Mucosa of stomach (tissue), 1 donor: ENCODE results near the gene MICAL3.
"Not testable (repeated sequence)": the region's sequence is repeated elsewhere in the genome, so short reads cannot be mapped to it uniquely, and the experiment has no call there.

Experiments
- H3K27me3 ChIP-seq: one replicate; pipeline ENCODE4 v1.7.0; 2013; ENCODE audit warnings: mild to moderate bottlenecking, low read length; ENCODE audit not compliant: control insufficient read depth, insufficient read depth
- H3K36me3 ChIP-seq: one replicate; pipeline ENCODE4 v1.7.0; 2013; ENCODE audit warnings: low read length; ENCODE audit not compliant: control insufficient read depth, insufficient read depth
- H3K4me1 ChIP-seq: one replicate; pipeline ENCODE4 v1.7.0; 2013; ENCODE audit warnings: mild to moderate bottlenecking, low read length; ENCODE audit not compliant: control insufficient read depth, insufficient read depth
- H3K4me3 ChIP-seq: one replicate; pipeline ENCODE4 v1.7.0; 2013; ENCODE audit warnings: low read length
- H3K9ac ChIP-seq: one replicate; pipeline ENCODE4 v1.7.0; 2013; ENCODE audit warnings: mild to moderate bottlenecking, low read length, moderate library complexity
- H3K9me3 ChIP-seq: one replicate; pipeline ENCODE4 v1.7.0; 2013; ENCODE audit warnings: mild to moderate bottlenecking, low read length, moderate library complexity; ENCODE audit not compliant: control insufficient read depth
- donor health status: Pancreatic carcinoma.

MICAL3 gene

GRCh38 chr22:18022876-18023275 lies 1.5 kb downstream of the MICAL3 start:
- H3K36me3 ChIP-seq: no peaks in the 10 kb centered on the region
- no peak overlapping the region for H3K4me3 ChIP-seq
- no peaks in the 10 kb centered on the region for H3K9me3 ChIP-seq
- peaks cover 12% of the 10 kb centered on the region for H3K27me3 ChIP-seq
- peaks cover 14% of the 10 kb centered on the region for H3K4me1 ChIP-seq
- peak overlapping the region; percentile 68 for H3K9ac ChIP-seq

- peaks cover 12% of the 10 kb centered on the region for H3K27me3 ChIP-seq
- no peaks in the 10 kb centered on the region for H3K9me3 ChIP-seq
- no peaks in the 10 kb centered on the region for H3K36me3 ChIP-seq
- H3K4me3 ChIP-seq: no peak overlapping the region
- H3K9ac ChIP-seq: no peak overlapping the region
- peaks cover 14% of the 10 kb centered on the region for H3K4me1 ChIP-seq
These were observed 2.9 kb downstream of the MICAL3 start for GRCh38 chr22:18021431-18021830.

GRCh38 chr22:18020743-18021142 lies 3.6 kb downstream of the MICAL3 start:
- H3K4me1 ChIP-seq: peaks cover 14% of the 10 kb centered on the region
- H3K27me3 ChIP-seq: peaks cover 12% of the 10 kb centered on the region
- not testable (repeated sequence) for H3K9ac ChIP-seq, H3K36me3 ChIP-seq, H3K9me3 ChIP-seq, H3K4me3 ChIP-seq

DNA sequence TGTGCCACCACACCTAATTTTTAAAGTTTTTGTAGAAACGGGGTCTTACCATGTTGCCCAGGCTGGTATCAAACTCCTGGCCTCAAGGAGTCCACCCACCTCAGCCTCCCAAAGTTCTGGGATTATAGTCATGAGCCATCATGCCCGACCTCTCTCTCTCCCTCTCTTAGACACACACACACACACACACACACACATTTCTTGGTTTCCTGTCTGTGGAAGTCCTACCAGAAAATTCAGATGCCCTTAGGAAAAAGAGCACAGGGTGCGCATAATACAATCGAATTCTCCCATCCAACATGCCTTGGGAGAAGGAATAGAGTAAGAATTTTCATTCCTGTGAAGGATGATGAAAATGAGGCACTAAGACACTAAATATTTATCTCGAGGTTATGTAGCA lies 10.4 kb downstream of the MICAL3 start:
- H3K4me3 ChIP-seq: no peak overlapping the region
- no peaks in the 10 kb centered on the region for H3K27me3 ChIP-seq
- H3K4me1 ChIP-seq: no peaks in the 10 kb centered on the region
- no peak overlapping the region for H3K9ac ChIP-seq
- H3K36me3 ChIP-seq: no peaks in the 10 kb centered on the region
- no peaks in the 10 kb centered on the region for H3K9me3 ChIP-seq

DNA sequence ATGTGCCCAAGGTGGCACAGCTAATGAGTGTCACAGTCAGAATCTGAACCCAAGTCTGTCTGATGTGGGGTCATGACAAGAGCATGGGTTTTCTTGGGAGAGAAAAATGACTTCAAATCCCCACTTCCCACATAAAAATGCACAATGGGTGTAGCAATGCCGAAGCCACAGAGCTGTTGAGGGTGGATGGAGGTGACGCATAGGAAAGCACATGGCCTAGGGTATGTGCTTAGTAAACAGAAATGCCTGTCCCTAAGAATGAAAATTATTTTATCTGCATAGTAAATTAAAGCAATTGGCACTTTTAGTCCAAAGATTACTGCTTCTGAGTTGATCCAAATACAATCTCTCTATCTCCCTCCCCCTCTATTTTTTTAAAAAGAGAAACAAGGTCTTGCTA lies 10.9 kb downstream of the MICAL3 start:
- no peaks in the 10 kb centered on the region for H3K36me3 ChIP-seq
- H3K4me1 ChIP-seq: no peaks in the 10 kb centered on the region
- no peaks in the 10 kb centered on the region for H3K27me3 ChIP-seq
- no peaks in the 10 kb centered on the region for H3K9me3 ChIP-seq
- H3K4me3 ChIP-seq: no peak overlapping the region
- H3K9ac ChIP-seq: no peak overlapping the region

- H3K4me1 ChIP-seq: no peaks in the 10 kb centered on the region
- H3K9ac ChIP-seq: no peak overlapping the region
- no peaks in the 10 kb centered on the region for H3K27me3 ChIP-seq
- no peaks in the 10 kb centered on the region for H3K36me3 ChIP-seq
- no peaks in the 10 kb centered on the region for H3K9me3 ChIP-seq
- H3K4me3 ChIP-seq: no peak overlapping the region
These were observed 11.8 kb downstream of the MICAL3 start for GRCh38 chr22:18012531-18012930.

GRCh38 chr22:18010266-18010665 lies 14.1 kb downstream of the MICAL3 start:
- H3K9me3 ChIP-seq: no peaks in the 10 kb centered on the region
- no peaks in the 10 kb centered on the region for H3K36me3 ChIP-seq
- H3K9ac ChIP-seq: no peak overlapping the region
- H3K4me3 ChIP-seq: no peak overlapping the region
- H3K27me3 ChIP-seq: no peaks in the 10 kb centered on the region
- no peaks in the 10 kb centered on the region for H3K4me1 ChIP-seq

GRCh38 chr22:18008136-18008535 lies 16.2 kb downstream of the MICAL3 start:
- Histone ChIP-seq H3K4me3 (no peak overlapping the region), H3K9me3 (no peaks in the 10 kb centered on the region), H3K36me3 (no peaks in the 10 kb centered on the region)

DNA sequence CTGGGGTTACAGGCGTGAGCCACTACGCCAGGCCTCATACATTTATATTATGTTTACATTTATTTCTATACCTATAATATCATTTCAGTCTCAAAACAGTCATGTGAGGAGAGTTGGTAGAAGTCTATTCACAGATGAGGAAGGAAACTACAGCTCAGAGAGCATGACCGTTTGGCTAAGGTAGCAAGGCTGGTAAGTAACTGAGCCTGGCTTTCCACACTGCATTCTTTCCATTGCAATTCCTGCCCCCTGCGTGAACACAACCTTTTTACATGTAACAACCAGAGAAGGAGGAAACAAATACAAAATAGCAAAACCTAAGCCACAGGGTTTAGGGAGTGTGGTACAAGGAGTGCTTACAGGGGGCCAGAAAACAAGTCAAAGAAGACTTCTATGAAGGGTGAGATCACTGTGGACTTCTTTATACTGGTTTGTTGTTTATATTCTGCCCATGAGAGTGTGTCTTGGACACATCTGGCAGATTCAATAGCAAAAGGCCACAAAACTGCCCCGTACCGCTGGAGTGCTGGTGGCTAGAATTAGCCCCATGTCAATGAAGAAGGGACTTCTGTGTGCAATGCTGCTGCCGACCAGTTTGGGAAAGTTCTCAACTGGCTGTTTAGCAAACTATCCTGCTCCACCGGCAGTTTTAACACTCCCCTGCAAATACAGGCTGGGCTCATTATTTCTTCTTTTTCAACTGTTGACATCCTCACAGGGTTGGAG lies 19.0 kb downstream of the MICAL3 start:
- Histone ChIP-seq H3K36me3 (no peaks in the 10 kb centered on the region), H3K4me3 (no peak overlapping the region), H3K9ac (no peak overlapping the region), H3K9me3 (no peaks in the 10 kb centered on the region), H3K27me3 (no peaks in the 10 kb centered on the region), H3K4me1 (peaks cover under 1% of the 10 kb centered on the region)

More at GRCh38 chr22:18008136-18008535, 16.2 kb downstream of the MICAL3 start:
- no peaks in the 10 kb centered on the region for H3K4me1 ChIP-seq
- no peak overlapping the region for H3K9ac ChIP-seq
- H3K27me3 ChIP-seq: no peaks in the 10 kb centered on the region

DNA sequence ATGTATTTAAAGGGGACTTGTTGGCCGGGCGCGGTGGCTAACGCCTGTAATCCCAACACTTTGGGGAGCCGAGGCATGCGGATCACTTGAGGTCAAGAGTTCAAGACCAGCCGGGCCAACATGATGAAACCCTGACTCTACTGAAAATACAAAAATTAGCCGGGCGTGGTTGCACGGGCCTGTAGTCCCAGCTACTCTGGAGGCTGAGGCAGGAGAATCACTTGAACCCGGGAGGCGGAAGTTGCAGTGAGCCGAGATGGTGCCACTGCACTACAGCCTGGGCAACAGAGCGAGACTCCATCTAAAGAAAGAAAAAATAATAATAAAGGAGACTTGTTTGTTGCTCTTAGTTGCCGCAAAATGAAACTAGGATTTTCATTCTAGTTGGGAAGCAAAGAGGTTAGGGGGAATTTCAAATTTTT lies 22.5 kb downstream of the MICAL3 start:
- not testable (repeated sequence) for H3K27me3 ChIP-seq, H3K36me3 ChIP-seq, H3K9me3 ChIP-seq, H3K9ac ChIP-seq
- Histone ChIP-seq H3K4me3 (peak overlapping the region; percentile 72), H3K4me1 (peaks cover 12% of the 10 kb centered on the region)

DNA sequence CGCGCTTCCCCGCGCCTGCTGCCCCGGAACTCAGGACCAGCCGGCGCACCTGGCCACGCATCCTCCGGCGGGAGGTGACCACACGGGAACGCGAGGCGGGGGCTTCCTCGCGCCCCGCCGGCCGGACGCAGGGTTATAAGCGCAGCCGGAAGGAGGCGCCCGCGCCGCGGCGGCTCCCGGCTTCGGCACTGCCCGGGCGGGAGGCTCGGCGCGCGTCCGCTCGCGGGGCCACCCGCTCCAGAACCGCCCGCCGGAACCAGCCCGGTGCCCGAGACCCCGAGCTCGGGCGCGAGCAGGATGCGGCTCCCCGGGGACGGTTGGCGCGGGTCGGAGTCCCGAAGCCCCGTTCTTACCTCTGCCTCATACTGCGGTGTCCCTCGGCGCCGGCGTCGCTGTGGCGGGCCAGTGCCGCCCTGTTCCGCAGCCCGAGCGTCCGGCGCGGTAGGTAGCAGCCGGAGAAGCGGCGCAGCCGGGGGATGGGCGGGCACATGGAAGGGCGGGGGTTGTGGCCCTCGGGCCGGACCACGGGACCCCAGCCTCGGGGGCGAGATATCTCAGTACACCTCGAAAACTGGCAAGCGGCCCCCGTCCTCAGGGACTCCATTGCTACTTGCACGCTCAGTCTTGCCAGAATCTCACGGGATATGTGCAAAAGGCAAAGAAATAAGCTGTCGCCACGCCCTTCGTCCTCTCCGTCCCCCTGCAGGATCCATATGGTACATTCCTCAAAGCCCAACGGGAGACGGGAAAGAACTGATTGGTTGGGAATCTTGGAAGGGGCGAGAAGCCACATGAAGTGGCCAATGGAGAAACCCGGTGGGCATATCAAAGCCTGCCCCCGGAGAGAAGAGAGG lies 23.1 kb downstream of the MICAL3 start:
- H3K4me1 ChIP-seq: peaks cover 12% of the 10 kb centered on the region
- peak overlapping the region; percentile 83 for H3K9ac ChIP-seq

GRCh38 chr22:18000441-18001039 lies 23.8 kb downstream of the MICAL3 start:
- H3K9ac ChIP-seq: peak overlapping the region; percentile 83

More for the DNA sequence above, 23.1 kb downstream of the MICAL3 start:
- peak overlapping the region; percentile 72 for H3K4me3 ChIP-seq
- H3K9me3 ChIP-seq: no peaks in the 10 kb centered on the region
- no peaks in the 10 kb centered on the region for H3K36me3 ChIP-seq
- H3K27me3 ChIP-seq: no peaks in the 10 kb centered on the region

More at GRCh38 chr22:18000441-18001039, 23.8 kb downstream of the MICAL3 start:
- H3K27me3 ChIP-seq: no peaks in the 10 kb centered on the region
- peak overlapping the region; percentile 19 for H3K4me3 ChIP-seq
- no peaks in the 10 kb centered on the region for H3K9me3 ChIP-seq
- H3K36me3 ChIP-seq: no peaks in the 10 kb centered on the region
- peaks cover 12% of the 10 kb centered on the region for H3K4me1 ChIP-seq
